Activated effector memory CD4-positive, alpha-beta T cell treated with Interleukin-2 at 50 U/mL for 16 hours (primary cell): ENCODE data around the gene TF.
"Not testable (repeated sequence)": the region's sequence is repeated elsewhere in the genome, so short reads cannot be mapped to it uniquely, and the experiment has no call there.

ENCODE experiments used
- DNase-seq: peaks from one replicate; pipeline ENCODE4 v3.0.0-alpha.2; 2020

Gene TF

GRCh38 chr3:133745981-133746711, at the start of gene TF:
Gene TF (plus strand): TSS chr3:133746393. CDS start chr3:133746441, 48 bp downstream.
- DNase-seq: no peak

GRCh38 chr3:133697960-133698359, 48.2 kb upstream of the TF start:
- no peak for DNase-seq

GRCh38 chr3:133699467-133699866, 46.7 kb upstream of the TF start:
- DNase-seq: no peak

GRCh38 chr3:133699903-133700302, 46.3 kb upstream of the TF start:
- DNase-seq: no peak

GRCh38 chr3:133700351-133700750, 45.8 kb upstream of the TF start:
- DNase-seq: no peak

- no peak for DNase-seq
Observed at GRCh38 chr3:133701435-133702358, 44.5 kb upstream of the TF start.

GRCh38 chr3:133703915-133704314, 42.3 kb upstream of the TF start:
- no peak for DNase-seq

GRCh38 chr3:133706033-133706432, 40.2 kb upstream of the TF start:
- DNase-seq: no peak

GRCh38 chr3:133709139-133709750, 36.9 kb upstream of the TF start:
- no peak for DNase-seq

- DNase-seq: no peak
Observed at GRCh38 chr3:133711013-133711412, 35.2 kb upstream of the TF start.

GRCh38 chr3:133712017-133712416, 34.2 kb upstream of the TF start:
- DNase-seq: no peak

- no peak for DNase-seq
Observed at GRCh38 chr3:133713347-133713746, 32.8 kb upstream of the TF start.

GRCh38 chr3:133717424-133717823, 28.8 kb upstream of the TF start:
- no peak for DNase-seq

GRCh38 chr3:133722935-133723334, 23.3 kb upstream of the TF start:
- no peak for DNase-seq

GRCh38 chr3:133730993-133731392, 15.2 kb upstream of the TF start:
- no peak for DNase-seq

- not testable (repeated sequence) for DNase-seq
Observed at GRCh38 chr3:133732231-133732630, 14.0 kb upstream of the TF start.

- DNase-seq: no peak
Observed at GRCh38 chr3:133733226-133733625, 13.0 kb upstream of the TF start.

GRCh38 chr3:133734305-133734704, 11.9 kb upstream of the TF start:
- no peak for DNase-seq

GRCh38 chr3:133742351-133743091, 3.7 kb upstream of the TF start:
- DNase-seq: no peak

GRCh38 chr3:133744241-133744640, 2.0 kb upstream of the TF start:
- DNase-seq: no peak

- DNase-seq: no peak
Observed at GRCh38 chr3:133745108-133745507, 1.1 kb upstream of the TF start.

GRCh38 chr3:133746712-133747066, 496 bp downstream of the TF start:
- DNase-seq: no peak

GRCh38 chr3:133747373-133747772, 1.2 kb downstream of the TF start:
- no peak for DNase-seq
